GM12875 (cell line): Measurements from ENCODE around the gene C1QL1.

Experiments used
- H3K4me3 ChIP-seq: one replicate; pipeline ENCODE4 v1.5.1; 2011; ENCODE audit warnings: low read depth, low read length, control low read depth
- TF ChIP-seq, protein P1 (sequence below): IDR thresholded peaks from 2 replicates; pipeline ENCODE4 v1.5.1; 2011; ENCODE audit warnings: low read depth, mild to moderate bottlenecking, control low read depth, inconsistent platforms, low read length, moderate library complexity, borderline replicate concordance; ENCODE audit not compliant: insufficient read depth

C1QL1 gene

DNA sequence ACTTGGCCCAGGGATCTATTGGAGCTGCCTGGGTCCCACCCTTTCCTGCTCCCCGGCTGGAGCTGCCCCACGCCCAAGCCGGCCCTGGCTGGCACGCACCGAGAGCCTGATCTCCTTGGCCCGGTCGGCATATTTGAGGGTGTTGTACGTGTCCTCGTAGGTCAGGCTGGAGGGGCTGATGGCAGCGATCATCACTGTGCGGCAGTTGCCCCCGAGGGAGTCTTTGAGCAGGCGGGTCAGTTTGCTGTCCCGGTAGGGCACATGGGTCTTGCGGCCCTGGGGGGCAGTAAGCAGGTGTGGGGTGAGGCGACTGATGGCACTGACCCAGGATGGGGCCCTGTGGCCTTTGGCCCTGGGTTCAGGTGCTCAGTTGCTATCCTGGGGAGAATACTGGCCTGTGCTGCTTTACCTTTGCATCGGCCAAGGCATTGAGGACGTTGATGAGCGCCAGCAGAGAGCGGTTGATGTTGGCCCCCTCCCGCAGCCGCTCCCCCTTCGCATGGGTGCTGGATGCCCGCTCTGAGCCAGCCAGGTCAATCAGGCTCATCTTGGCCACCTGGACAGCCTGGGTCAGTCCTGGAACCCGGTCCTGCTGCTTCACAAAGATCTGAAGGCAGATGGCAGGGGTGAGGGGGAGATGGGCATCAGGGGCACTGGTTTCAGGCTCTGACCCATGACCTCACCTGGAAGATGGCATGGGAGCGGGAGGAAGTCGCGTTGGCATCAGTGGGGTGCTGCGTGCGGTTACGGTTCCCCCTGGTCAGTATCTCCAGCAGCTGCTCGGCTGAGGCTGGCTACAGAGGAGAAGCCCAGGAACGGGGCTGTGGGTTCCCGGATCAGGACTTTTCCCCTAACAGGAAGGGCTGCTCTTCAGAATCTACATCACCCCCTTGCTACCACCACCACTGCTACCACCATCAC lies 34.0 kb downstream of the C1QL1 start:
- H3K4me3 ChIP-seq: no peak overlapping the region
- TF ChIP-seq, protein P1, sequence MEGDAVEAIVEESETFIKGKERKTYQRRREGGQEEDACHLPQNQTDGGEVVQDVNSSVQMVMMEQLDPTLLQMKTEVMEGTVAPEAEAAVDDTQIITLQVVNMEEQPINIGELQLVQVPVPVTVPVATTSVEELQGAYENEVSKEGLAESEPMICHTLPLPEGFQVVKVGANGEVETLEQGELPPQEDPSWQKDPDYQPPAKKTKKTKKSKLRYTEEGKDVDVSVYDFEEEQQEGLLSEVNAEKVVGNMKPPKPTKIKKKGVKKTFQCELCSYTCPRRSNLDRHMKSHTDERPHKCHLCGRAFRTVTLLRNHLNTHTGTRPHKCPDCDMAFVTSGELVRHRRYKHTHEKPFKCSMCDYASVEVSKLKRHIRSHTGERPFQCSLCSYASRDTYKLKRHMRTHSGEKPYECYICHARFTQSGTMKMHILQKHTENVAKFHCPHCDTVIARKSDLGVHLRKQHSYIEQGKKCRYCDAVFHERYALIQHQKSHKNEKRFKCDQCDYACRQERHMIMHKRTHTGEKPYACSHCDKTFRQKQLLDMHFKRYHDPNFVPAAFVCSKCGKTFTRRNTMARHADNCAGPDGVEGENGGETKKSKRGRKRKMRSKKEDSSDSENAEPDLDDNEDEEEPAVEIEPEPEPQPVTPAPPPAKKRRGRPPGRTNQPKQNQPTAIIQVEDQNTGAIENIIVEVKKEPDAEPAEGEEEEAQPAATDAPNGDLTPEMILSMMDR: no peak

DNA sequence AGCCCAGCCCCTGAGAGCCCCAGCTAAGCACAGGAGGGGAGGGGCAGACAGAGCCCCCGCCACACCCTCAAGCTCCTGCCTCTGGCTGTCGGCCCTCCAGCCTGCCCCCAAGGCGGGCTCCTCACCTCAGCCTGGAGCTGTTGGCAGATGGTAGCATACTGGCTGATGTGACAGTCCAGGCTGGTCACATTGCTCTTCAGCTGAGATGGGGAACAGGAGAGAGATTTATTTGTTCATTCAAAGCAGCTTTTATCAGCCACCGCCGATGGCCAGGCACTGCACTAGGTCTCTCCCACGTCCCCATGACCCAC lies 35.4 kb downstream of the C1QL1 start:
- no peak overlapping the region for H3K4me3 ChIP-seq
- TF ChIP-seq, protein P1: no peak

DNA sequence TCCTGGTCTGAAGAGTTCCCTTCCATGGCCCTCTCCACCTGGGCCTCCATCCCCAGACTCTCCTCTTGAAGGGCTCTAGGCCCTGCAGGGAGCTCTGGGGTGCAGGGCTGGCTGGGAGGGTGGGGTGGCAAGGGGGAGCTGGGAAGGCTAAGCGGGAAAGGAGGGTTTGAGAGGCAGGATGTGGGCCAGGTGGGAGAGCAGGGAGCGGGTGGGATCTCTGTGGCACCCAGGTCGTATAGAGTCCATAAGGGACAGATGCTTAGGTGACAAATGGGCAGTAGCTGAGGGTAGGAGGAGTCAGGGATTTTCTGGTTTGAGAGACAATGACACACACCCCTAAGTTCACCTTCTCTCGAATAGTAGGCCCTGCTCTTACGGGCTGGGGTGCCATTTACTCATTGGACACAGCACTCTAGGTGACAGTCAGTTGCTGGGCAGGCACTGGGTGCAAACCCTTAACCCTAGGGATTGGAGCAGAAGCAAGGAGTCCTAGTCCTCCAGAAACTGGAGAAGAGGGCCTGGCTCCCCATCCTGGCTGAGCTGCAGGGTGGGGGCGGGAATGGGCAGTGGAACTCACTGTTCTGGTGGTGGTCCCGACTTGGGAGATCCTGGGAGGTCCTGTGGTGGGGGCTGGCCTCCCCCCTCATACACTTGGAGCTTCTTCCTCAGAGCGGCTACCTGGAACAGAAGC lies 35.9 kb downstream of the C1QL1 start:
- no peak overlapping the region for H3K4me3 ChIP-seq

DNA sequence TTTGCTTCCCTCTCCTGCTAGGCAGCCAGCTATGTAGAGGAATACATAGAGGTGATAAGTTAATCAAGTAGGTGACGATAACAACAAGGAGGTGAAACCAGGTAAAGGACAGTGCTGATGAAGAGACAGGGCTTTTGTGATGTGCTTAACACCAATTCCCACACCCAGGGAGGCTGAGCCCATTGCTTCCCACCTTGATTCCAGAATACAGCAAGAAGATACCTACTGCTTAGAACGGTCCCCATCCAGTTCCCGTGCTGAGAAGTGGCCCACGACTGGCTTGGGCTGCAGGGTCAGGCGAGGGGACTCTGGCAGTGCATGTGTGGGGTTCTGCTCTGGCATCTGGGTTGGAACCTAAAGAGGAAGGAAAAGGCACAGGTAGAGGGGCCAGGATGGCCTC lies 36.7 kb downstream of the C1QL1 start:
- TF ChIP-seq, protein P1: no peak

More for the DNA sequence above, 35.9 kb downstream of the C1QL1 start:
- TF ChIP-seq, protein P1: no peak

DNA sequence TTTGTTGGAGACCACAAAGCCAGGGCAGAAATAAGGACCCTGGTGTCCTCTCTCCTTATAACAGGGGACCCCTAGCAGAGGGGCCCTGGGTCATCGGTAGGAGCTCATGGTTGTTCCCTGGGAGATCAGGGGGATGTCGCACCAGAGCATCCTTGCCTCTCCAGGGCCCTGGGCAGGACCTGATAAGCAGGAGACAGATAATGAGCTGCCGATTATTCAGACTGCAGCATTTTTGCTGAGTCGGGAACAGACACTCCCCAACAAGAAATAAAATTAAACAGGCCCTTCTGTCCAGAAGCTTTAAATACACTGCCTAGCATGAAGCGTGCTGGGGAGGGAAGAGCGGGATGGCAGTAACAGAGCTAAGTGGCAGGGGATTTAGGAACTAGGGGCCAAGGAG lies 37.4 kb downstream of the C1QL1 start:
- no peak overlapping the region for H3K4me3 ChIP-seq
- TF ChIP-seq, protein P1: no peak

More for the DNA sequence above, 36.7 kb downstream of the C1QL1 start:
- no peak overlapping the region for H3K4me3 ChIP-seq

DNA sequence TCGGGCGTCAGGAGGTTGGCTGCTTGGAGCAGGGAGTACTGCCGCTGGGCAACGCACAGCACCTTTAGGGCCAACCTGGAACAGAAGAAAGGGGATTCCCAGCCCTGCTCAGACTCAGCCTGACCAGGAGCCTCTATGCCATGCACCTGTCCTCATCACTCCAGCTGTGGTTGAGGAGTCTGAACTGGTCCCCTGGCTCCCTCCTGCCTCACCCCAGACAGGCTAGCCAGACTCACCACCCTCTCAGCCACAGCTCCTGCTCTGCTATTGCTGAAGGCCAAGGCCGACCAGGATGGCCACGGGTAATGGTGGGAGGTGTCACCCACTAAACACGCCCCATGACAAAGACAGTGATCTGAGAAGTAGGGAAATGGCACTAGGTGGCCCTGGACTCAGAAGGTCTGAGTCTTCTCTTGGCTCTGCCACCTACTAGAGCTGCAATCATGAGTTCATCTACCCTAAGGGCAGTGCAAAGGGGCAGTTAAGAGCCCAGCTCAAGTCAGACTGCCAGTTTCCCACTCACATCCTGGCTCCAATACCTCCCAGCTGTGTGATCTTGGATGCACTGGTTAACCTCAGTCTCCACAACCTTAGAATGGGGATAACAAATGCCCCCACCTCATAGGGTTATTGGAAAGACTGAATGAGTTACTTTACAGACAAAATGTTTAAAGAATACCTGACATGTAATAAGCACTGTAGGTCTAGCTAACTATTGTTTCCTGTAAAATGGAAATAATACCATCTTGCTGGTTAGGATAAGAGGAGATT lies 39.0 kb downstream of the C1QL1 start:
- TF ChIP-seq, protein P1: no peak

More for the DNA sequence above, 39.0 kb downstream of the C1QL1 start:
- H3K4me3 ChIP-seq: no peak overlapping the region
